NOMO-1 treated with DMSO at 0.1 percent for 48 hours (cell line): ENCODE data around the gene CSRP2.

Experiments
- DNase-seq: peaks from one replicate; lab custom pipeline; 2025; ENCODE audit not compliant: unreplicated experiment; lab: John Stamatoyannopoulos, UW

The CSRP2 gene

DNA sequence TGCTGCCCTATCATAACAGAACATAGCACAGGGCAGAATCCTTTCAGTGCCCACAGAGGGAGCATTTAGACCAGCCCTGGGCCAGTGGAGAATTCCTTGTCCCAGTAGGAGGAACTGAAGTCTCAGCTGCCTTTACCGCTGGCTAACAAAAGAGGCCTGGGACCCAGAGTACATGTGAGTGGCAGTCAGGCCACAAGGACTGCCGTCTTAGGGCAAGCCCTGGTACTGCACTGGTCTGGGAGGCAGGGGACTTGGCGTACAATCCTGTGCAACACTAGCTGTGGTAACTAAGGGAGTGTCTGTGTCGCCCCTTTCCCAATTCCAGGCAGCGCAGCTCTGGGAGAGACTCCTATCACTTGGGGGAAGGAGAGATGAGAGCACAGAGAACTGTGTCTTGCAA lies 17.0 kb upstream of the CSRP2 start:
- DNase-seq = no peak

DNA sequence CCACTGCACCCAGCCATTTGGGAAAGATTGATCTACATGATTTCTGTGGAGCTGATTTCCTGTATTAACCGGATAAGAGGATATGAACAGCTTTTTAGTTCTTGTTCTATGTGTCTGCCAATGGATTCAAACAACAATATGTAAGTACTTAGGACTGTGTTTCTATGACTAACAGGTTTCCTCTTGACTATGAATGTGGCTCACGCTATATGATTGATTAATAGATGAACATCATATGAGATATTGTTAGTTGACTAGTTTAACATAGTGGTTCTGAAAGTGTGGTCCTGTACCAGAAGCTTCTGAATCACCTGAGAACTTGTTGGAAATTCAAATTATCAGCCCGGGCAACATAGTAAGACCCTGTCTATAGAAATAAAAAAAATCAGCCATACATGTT lies 12.8 kb upstream of the CSRP2 start:
- DNase-seq = no peak

DNA sequence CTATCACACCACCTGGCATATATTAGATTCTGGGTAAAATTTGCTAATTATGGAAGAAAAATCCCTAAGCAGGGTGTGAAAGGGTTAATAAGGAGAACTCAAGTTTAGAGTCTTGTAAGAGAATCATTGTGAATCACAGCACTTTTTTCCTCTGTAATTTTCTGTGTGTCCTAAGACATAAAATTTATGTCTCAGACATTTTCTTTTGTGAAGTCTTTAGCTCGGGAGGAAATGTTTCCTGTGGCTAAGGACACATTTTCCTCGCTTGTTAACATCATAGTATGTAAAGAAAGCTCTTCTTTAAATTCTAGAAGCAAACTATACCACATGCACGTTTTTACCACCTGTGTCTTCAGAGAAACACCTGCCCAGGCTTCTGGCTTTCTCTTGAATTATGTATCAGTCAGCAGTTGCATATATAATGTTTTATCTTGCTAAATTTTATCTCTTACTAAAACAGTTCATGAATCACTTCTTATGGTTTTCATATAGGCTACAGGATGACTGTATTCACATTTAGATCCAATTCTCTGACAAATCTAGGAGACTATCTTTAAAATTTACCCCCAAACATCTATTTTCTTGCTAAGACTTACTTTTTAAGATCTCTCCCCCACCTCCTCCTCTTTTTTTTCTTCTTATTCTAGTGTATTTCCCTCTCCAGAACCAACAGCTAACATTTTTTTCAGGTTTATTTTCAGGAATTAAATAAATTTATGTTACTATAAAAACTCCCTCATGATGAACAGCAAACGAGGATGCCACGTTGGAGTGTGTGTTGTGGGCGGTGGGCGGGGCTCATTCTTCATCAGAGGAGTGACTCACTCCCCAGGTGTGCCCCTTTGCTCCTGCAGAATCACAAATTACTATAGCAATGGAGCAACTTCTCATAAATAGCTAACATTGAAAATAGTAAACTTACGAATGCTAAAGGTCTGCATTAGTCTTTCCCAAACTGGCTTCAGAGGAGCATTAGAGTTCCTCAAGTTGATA lies 11.6 kb upstream of the CSRP2 start:
- DNase-seq = no peak

DNA sequence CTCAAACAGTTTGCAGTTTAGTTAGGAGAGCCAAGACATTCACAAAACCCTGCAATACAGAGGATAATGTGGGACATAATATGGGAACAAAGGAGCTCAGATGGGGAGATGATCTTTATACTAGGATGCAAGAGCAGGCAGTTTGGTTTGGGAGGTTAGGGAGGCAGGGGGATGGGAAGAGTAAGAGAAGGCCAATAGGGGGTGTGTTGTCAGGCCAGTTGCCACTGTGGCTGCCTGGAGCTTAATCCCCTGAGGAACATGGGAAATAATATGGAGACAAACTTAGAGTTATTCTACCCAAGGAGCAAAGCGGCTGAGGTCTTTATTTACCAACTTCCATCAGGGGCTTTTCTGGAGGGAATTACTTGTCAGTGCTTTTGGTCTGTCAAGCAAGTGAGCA lies 10.0 kb upstream of the CSRP2 start:
- no peak for DNase-seq

DNA sequence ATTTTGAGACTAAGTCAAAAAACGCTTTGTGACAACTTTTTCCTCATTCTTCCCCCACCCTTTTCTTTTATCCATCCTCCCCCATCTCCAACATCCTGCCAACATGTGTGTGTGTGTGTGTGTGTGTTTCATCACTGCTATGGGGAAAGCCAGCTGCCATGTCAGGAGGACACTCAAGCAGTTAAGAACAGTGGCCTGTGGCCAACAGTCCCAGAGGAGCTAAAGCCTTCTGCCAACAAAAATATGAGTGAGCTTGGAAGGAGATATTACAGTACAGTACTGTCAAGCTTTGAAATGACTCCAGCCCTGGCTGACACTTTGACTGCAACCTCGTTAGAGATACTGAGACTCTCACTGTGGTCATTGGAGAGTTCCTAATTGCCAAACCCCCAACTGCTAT lies 5.0 kb upstream of the CSRP2 start:
- DNase-seq = no peak

DNA sequence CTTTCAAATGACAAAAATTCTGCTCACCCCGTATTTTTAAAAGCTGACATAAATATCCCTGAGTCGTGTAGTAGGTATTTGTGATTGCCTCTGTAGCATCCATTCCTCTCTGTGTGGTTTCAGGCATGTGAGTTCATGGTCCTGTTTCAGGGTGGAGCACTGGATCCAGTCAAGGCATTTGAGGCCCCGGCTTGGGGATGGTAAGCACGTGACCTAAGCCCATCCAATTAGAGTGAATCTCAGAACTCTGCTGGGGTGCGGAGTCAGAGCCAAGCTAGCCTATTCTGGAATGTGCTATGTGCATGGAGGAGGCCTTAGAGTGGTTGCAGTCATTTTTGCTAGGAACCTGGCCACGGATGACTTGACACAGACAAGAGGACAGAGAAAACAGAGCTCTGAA lies 4.3 kb upstream of the CSRP2 start:
- DNase-seq = no peak

DNA sequence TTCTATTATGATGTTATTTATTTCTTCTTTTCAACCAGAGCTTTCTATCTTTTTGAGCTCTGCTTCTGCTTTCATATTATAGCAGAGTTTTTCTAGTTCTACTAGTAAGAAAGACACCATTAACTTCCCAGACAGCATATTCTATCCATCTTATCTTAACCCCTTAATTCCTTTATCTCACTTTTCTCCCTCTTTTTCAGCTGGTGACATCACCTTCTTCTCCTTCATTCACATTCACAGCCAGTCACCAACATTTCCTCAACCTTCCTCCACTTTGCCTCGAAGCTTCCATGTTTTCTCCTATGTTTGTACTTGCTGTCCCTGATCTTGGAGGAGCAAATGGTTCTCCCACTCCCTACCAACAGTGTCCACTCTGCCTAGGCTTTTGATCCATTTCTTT lies 3.5 kb upstream of the CSRP2 start:
- DNase-seq = no peak

DNA sequence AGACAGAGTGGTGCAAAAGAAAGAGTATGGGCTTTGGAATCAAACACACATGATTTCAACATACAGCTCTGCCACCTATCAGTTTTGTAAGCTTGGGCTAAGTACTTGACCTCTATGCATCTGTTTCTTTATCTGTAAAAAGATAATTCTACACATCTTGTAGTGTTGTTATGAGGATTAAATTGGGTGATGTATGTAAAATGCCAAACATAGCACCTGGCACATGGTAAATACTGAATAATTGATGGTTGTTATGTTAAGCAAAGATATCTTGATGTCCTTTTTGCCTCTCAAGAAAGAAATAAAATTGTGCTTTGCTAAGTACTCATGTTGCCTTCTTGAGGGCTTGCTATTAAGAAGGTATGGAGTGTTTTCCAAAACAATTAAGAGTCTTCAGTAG lies 2.3 kb upstream of the CSRP2 start:
- DNase-seq = no peak

DNA sequence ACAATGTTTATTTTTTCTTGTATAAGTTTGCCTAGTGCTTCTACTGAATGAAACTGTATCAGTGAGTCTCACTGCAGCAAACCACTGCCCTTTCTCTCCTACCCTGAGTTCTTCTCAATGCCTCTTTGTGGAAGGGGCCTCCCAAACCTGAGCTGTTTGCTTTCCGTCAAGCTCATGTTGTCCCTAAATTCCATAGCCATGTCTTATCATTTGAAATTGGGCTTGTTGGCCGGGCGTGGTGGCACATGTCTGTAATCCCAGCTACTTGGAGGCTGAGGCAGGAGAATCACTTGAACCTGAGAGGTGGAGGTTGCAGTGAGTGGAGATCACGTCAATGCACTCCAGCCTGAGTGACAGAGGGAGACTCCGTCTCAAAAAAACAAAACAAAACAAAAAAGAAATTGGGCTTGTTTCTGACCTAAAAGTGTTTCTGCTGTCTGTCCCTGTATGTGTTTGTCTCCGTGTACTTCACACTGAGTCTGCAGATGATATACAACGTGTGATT lies 1.8 kb upstream of the CSRP2 start:
- DNase-seq = no peak

DNA sequence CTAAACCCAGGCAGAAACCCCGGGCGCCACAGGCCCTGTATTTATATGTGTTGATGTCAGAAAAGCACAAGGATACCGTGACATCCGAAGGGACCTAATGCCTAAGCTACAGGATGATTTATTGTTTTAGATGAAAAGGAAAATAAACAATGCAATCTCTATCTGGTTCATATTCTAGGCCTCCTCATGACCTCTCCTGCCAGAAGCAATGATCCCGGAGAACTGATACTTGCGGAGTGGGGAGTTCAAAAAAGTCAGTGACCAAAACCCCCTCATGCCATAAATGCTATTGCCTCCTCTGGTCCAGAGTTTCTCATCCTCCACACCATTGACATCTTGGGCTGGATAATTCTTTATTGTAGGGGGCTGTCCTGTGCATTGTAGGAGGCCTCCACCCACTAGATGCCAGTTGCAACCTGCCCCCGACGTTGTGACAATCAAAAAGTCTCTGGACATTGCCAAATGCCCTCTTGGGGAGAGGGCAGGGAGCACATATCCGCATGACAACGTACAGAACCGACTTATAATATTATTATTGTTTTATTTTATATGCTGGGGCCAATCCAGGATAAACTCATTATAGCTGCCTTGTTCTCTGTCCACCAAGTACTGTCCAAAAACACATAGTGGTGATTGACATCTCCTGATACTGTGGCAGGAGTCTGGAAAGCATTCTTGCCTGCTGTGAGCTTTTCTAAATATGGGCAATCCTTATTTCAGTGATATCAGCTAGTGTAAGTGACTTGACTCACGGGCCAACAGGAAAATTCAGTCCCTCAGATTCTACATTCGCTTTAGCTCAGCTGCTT lies 1.1 kb upstream of the CSRP2 start:
- no peak for DNase-seq

DNA sequence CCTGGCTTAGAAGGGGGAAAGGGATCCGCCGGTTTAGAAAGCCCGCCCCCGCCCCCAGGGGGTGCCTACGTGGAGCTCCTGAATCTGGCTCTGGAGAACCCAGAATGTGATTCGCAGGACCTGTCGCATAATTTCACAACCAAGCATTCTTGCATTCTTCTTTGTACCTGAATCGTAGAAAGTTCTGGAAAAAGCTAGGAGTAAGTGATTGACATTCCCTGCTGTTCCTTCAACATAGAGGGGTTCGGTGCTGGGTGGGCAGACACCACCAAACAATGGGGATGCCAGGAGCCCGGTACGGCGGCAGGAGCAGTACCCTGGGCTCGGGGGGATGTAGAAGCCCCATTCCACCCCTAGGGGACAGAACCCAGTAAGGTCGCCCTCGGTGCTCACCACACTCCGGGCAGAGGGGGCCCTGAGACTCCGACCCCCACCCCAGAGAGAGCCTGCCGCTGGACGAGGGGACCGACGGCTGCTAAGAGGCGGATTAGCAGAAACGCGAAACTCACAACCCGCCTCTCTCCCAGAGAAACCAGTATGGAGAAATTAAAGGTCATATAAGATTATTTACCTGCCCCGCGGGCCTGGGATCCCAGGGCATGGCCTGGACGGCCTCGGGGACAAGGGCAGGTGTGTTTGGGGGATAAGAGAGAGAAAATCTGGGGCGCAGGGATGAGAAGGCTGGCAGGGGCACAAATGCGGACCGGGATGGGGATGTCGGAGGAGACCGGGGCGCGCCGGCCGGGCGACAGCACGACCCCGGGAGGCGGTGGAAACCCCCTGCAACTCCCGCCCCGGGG lies 520 bp downstream of the CSRP2 start:
- no peak for DNase-seq

DNA sequence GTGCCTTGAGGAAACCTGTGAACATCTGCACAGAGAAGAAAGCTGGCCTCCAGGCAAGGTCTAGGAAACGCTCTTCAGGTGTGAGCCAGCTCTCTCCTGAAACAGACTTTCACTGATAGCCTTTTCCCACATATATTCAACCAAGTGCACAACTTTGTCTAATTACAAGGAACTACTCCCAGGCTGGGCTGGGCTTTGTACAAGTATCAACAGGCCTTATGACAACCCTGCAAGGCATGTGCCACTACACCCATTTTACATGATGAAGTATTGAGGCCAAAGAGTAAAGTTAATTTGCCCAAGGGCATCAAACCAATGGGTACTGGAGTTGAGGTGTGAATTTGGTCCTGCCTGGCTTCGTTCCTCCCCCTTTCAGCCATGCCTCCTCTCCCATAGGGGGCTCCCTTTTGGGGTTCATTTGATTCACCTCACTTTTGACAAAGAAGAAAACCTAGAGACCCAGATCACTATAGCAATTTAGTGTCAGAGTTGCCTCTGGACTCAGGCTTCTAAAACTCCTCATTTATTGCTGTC lies 2.1 kb downstream of the CSRP2 start:
- DNase-seq = no peak

DNA sequence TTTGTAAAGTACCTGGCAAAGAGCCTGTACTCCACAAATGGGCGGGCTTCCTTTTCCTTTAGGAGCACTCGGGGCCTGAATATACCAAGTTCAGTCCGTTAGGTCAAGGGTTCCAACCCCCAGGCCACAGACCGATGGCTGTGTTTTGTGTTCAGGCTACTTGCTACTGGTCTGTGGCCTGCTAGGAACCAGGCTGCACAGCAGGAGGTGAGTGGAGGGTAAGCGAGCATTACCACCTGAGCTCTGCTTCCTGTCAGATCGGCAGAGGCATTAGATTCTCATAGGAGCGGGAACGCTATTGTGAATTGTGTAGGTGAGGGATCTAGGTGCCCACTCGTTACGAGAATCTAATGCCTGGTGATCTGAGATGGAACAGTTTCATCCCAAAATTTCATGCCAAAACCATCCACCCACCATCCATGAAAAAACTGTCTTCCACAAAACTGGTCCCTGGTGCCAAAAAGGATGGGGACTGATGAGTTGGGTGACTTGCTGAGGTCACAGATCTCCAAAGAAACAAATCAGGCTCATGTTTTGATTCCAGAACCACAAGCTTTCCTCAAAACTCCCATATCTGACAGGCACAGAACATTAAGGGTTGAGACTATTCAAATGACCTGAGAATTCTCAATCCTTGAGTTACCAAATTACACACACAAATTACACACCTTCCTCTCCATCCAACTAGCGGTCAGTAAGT lies 4.2 kb downstream of the CSRP2 start:
- DNase-seq = no peak

DNA sequence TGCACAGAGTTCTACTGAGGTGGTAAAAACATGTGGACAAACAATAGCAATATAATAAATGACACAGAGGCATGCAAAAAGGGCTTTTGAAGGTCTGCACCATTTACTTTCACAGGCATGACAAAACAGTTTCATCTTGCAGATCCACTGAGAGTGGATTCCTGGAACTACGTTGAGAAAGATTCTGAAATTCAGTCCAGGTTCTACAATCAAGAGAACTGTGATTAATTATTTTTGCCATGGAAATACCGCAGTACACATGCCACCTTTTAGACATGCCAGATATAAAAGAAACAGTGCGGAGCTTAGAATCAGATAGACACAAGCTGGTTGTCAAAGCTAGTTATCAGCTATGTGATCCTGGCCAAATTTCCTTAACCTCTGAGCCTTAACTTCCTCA lies 4.8 kb downstream of the CSRP2 start:
- DNase-seq = no peak

DNA sequence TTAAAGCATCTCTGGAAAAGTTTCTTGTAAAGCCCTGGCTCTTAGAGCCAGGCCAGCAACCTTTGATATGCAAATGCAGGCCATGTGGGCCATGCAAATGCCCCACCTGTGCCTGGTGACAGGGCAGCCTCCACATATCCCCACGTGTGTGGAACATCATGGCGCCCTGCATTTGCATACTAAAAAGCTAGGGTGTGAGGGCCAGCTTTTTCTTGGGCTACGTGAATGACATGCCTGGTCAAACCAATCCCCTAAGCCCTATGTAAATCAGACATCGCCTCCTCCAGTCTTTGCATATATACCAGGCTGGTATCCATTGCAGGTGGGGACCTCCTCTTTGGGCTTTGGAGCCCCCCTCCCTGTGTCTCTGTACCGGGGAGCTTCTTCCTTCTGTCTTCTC lies 6.4 kb downstream of the CSRP2 start:
- DNase-seq = no peak

DNA sequence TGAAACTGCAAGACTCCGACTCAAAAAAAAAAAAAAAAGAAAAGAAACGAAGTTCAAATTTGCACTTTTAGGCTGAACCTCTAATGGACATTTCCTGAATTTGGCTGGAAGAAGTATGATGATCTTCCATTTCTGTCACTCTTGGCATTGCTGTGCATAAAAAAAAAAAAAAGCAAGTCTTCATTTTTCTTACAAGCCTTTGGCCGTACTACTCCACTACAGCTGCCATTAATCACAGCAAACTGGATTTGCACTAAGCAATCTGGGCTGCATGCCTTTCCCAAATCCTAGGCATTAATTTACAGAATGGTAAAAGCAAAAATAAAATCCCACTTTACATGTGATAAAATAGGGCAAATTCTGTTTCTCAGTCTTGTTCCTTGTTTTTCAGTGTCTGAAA lies 7.1 kb downstream of the CSRP2 start:
- no peak for DNase-seq

DNA sequence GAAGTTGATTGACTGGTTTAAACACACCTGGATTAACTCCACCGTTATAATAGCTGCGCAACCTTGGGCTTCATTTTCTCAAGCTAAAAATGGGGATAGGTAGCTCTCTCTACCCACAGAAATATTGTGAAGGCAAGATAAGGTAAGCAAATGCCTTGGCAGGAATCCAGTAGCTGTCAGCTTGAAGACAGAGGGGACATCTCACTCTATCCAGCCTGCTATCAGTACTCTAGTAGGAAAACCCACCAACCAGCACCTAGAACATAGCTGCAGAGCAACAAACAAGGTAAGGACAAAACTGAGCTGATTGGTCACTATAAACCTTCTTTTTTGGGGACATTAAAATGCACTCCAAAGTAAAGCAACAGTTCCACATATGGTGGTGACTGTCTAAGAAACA lies 7.7 kb downstream of the CSRP2 start:
- no peak for DNase-seq

DNA sequence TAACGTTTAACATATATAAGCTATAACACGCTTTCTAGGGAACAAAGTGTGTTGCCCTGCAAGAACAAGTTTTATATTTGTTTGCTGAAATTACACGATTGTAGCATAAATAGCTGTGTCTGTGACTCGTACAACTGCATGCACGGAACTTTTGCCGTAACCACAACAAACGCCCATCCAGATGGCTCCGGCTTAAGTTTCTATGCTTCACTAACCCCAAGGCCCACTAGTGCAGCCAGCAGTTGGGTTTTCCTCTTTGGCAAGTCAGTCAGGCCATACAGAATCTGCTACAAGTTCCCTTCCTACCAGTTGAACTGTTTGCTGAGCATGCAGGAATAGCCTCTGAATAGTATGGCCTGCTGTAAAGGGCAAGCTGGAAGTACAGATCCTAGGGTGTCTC lies 12.1 kb downstream of the CSRP2 start:
- no peak for DNase-seq

DNA sequence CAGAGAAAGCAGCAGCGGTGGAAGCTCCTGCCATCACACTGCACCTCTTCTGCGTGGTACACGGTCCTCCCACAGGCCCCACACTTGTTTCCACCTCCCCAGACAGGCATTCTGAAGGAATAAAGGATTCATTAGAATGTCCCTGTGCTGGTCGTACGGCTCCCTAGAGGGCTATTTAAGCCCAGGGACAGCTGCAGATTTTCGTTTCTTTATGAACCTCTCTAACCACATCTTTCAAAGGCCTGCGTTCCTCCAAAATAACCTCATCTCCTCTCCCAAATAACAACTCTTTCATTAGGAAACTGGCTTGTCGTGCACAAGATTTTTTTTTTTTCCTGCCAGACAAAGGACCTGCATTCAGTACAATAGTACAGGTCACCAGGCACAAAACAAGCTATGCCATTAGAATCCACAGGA lies 12.7 kb downstream of the CSRP2 start:
- DNase-seq = no peak

DNA sequence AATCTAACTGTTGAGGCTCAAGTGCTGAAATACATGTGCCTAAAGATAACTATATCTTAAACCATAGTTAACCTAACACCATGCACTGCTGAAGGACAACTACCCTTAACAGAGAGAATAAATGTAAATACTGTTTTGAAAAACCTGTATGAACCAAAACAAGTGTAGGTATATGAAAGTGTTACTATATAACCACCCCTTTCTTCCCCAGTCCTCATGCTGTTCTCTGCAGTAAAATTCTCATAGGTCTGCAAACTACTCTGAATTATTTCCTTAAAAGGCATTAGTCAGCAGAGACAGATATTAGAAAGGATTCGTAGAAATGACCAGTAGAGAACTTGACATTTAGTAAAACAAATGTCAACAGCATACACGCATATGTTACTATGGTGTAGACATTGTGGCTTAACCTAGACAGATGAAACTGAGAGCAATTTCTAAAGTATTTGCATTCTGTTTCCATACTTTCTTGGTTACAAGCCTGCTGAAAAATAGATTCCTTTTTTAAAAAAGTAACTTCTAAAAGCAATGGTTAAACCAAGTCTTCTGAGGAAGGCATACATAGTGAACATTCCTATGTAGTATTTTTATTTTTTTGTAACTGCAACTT lies 13.9 kb downstream of the CSRP2 start:
- DNase-seq = no peak
